H9 (cell line): Measurements from ENCODE around the gene MTO1. TPM values are rescaled to one million over a fixed set of nuclear protein-coding genes. Genes with fewer than 3 reads are reported as not detected.

ENCODE experiments used
- DNase-seq: peaks from one replicate; pipeline ENCODE4 v3.0.0-alpha.2; 2017
- H2AFZ ChIP-seq: one replicate; pipeline ENCODE4 v1.6.1; 2013; ENCODE audit warnings: mild to moderate bottlenecking, low read length, control low read depth, moderate library complexity
- H2AK5ac ChIP-seq: 2 replicates; pipeline ENCODE4 v1.6.1; 2013; ENCODE audit warnings: low read length, control low read depth, mixed read lengths; ENCODE audit not compliant: insufficient read length
- H2BK120ac ChIP-seq: one replicate; pipeline ENCODE4 v1.6.1; 2013; ENCODE audit warnings: low read depth, mild to moderate bottlenecking, low read length, control low read depth, inconsistent platforms; ENCODE audit not compliant: poor library complexity, severe bottlenecking
- H2BK12ac ChIP-seq: 2 replicates; pipeline ENCODE4 v1.6.1; 2013; ENCODE audit warnings: low read length, control low read depth, mixed read lengths, low read depth; ENCODE audit not compliant: insufficient read length
- H2BK15ac ChIP-seq: 2 replicates; pipeline ENCODE4 v1.6.1; 2013; ENCODE audit warnings: low read depth, low read length, control low read depth
- H2BK20ac ChIP-seq: one replicate; pipeline ENCODE4 v1.6.1; 2013; ENCODE audit warnings: low read depth, mild to moderate bottlenecking, low read length, control low read depth, inconsistent platforms; ENCODE audit not compliant: poor library complexity, severe bottlenecking
- H2BK5ac ChIP-seq: 2 replicates; pipeline ENCODE4 v1.6.1; 2013; ENCODE audit warnings: low read length, control low read depth, mixed read lengths; ENCODE audit not compliant: insufficient read length
- H3K14ac ChIP-seq: 2 replicates; pipeline ENCODE4 v1.6.1; 2013; ENCODE audit warnings: low read length, control low read depth; ENCODE audit not compliant: insufficient read depth
- H3K18ac ChIP-seq: 2 replicates; pipeline ENCODE4 v1.6.1; 2013; ENCODE audit warnings: low read depth, mild to moderate bottlenecking, mixed read lengths, low read length, control low read depth; ENCODE audit not compliant: insufficient read length
- H3K23ac ChIP-seq: 2 replicates; pipeline ENCODE4 v1.6.1; 2013; ENCODE audit warnings: low read length, control low read depth, mixed read lengths, low read depth; ENCODE audit not compliant: insufficient read length
- H3K23me2 ChIP-seq: 2 replicates; pipeline ENCODE4 v1.6.1; 2013; ENCODE audit warnings: low read depth, mild to moderate bottlenecking, mixed read lengths, low read length, control low read depth; ENCODE audit not compliant: insufficient read length, poor library complexity, severe bottlenecking
- H3K27ac ChIP-seq: 2 replicates; pipeline ENCODE4 v1.5.1; 2013; ENCODE audit warnings: low read length, control low read depth, mixed read lengths, low read depth; ENCODE audit not compliant: insufficient read length
- H3K27me3 ChIP-seq: 2 replicates; pipeline ENCODE4 v1.6.1; 2013; ENCODE audit warnings: low read length, control low read depth, inconsistent platforms; ENCODE audit not compliant: insufficient read depth
- H3K4ac ChIP-seq: 2 replicates; pipeline ENCODE4 v1.6.1; 2013; ENCODE audit warnings: low read depth, mild to moderate bottlenecking, control low read depth, inconsistent platforms, low read length, moderate library complexity
- H3K4me1 ChIP-seq: 2 replicates; pipeline ENCODE4 v1.6.1; 2013; ENCODE audit warnings: low read length, control low read depth, inconsistent platforms; ENCODE audit not compliant: insufficient read depth
- H3K4me2 ChIP-seq: 2 replicates; pipeline ENCODE4 v1.6.1; 2013; ENCODE audit warnings: low read length, control low read depth, mixed read lengths; ENCODE audit not compliant: insufficient read length, insufficient read depth
- H3K56ac ChIP-seq: 2 replicates; pipeline ENCODE4 v1.6.1; 2013; ENCODE audit warnings: low read depth, mild to moderate bottlenecking, mixed read lengths, low read length, control low read depth; ENCODE audit not compliant: insufficient read length
- H3K79me1 ChIP-seq: 2 replicates; pipeline ENCODE4 v1.6.1; 2013; ENCODE audit warnings: low read depth, mild to moderate bottlenecking, moderate library complexity, low read length, control low read depth, inconsistent platforms; ENCODE audit not compliant: insufficient read depth, poor library complexity, severe bottlenecking
- H3K79me2 ChIP-seq: 2 replicates; pipeline ENCODE4 v1.6.1; 2013; ENCODE audit warnings: low read length, control low read depth, inconsistent platforms; ENCODE audit not compliant: insufficient read depth
- H3K9ac ChIP-seq: 2 replicates; pipeline ENCODE4 v1.6.1; 2013; ENCODE audit warnings: low read length, control low read depth, mixed read lengths; ENCODE audit not compliant: insufficient read length; ENCODE audit errors: extremely low read depth
- H3K9me3 ChIP-seq: one replicate; pipeline ENCODE4 v1.6.1; 2013; ENCODE audit warnings: low read depth, low read length, inconsistent platforms; ENCODE audit not compliant: control insufficient read depth
- H3T11ph ChIP-seq: one replicate; pipeline ENCODE4 v1.6.1; 2013; ENCODE audit warnings: mild to moderate bottlenecking, low read length, control low read depth, inconsistent platforms
- H4K20me1 ChIP-seq: one replicate; pipeline ENCODE4 v1.6.1; 2013; ENCODE audit not compliant: control insufficient read depth, insufficient read length, insufficient read depth
- H4K5ac ChIP-seq: 2 replicates; pipeline ENCODE4 v1.6.1; 2013; ENCODE audit warnings: low read depth, mild to moderate bottlenecking, mixed read lengths, low read length, control low read depth; ENCODE audit not compliant: insufficient read length
- H4K8ac ChIP-seq: replicated peaks from 2 replicates; pipeline ENCODE4 v1.6.1; 2013; ENCODE audit warnings: low read length, control low read depth, mixed read lengths, low read depth; ENCODE audit not compliant: insufficient read length
- H4K91ac ChIP-seq: 2 replicates; pipeline ENCODE4 v1.6.1; 2013; ENCODE audit warnings: low read depth, mild to moderate bottlenecking, moderate library complexity, mixed read lengths, low read length, control low read depth; ENCODE audit not compliant: insufficient read length
- H3K27ac Mint-ChIP-seq, 3 experiments: 2 replicates in 2 of 3; 3 replicates in 1 of 3; pipeline ENCODE4 v1.8.0; 2020 to 2021; ENCODE audit warnings: mixed read lengths in 3 of 3, mild to moderate bottlenecking in 1 of 3, moderate library complexity in 1 of 3
- H3K27me3 Mint-ChIP-seq: 2 replicates; pipeline ENCODE4 v1.8.0; 2021; ENCODE audit warnings: low read depth, mild to moderate bottlenecking, moderate library complexity, mixed read lengths
- H3K36me3 Mint-ChIP-seq, 3 experiments: 2 replicates in 2 of 3; 3 replicates in 1 of 3; pipeline ENCODE4 v1.8.0; 2020 to 2021; ENCODE audit warnings: low read depth in 3 of 3, mixed read lengths in 3 of 3; ENCODE audit not compliant: insufficient read depth in 1 of 3
- H3K4me1 Mint-ChIP-seq, 2 experiments: 2 replicates each; pipeline ENCODE4 v1.8.0; 2020; ENCODE audit warnings: mixed read lengths in 2 of 2
- H3K4me3 Mint-ChIP-seq, 2 experiments: 2 replicates in 1 of 2; 3 replicates in 1 of 2; pipeline ENCODE4 v1.8.0; 2020 to 2021; ENCODE audit warnings: mild to moderate bottlenecking in 2 of 2, mixed read lengths in 2 of 2, moderate library complexity in 1 of 2
- H3K9me3 Mint-ChIP-seq, 2 experiments: 2 replicates in 1 of 2; 3 replicates in 1 of 2; pipeline ENCODE4 v1.8.0; 2020; ENCODE audit warnings: mild to moderate bottlenecking in 2 of 2, mixed read lengths in 2 of 2, moderate library complexity in 1 of 2
- WGBS: extraction: QIAGEN DNeasy Blood & Tissue Kit; methylation state at CpG from one replicate; pipeline ENCODE4 v1.1.7; 2013; ENCODE audit warnings: missing lambda C conversion rate, low lambda C conversion rate, mixed read lengths; ENCODE audit not compliant: insufficient read length; ENCODE audit errors: extremely low coverage; 5-methylcytosine and 5-hydroxymethylcytosine counted together
- total RNA-seq: library from RNA; stranded (reverse); gene quantifications from 2 replicates; pipeline ENCODE4 v1.2.1, GENCODE V29; 2021
- TF ChIP-seq, protein P1 (sequence below): fragments of 200-600 bp; sonication (generic); conservative IDR thresholded peaks from 3 replicates; pipeline ENCODE4 v1.8.0; 2021; ENCODE audit warnings: antibody characterized with exemption, mild to moderate bottlenecking

MTO1 gene
- total RNA-seq, 1 experiment from 2014 or later: 27.8 TPM

DNA sequence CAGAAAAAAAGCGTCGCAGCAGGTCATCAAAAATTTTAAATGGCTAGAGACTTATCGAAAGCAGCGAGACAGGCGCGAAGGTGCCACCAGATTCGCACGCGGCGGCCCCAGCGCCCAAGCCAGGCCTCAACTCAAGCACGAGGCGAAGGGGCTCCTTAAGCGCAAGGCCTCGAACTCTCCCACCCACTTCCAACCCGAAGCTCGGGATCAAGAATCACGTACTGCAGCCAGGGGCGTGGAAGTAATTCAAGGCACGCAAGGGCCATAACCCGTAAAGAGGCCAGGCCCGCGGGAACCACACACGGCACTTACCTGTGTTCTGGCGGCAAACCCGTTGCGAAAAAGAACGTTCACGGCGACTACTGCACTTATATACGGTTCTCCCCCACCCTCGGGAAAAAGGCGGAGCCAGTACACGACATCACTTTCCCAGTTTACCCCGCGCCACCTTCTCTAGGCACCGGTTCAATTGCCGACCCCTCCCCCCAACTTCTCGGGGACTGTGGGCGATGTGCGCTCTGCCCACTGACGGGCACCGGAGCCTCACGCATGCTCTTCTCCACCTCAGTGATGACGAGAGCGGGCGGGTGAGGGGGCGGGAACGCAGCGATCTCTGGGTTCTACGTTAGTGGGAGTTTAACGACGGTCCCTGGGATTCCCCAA is 59.3 kb downstream of the MTO1 start, which contains the start of gene EEF1A1:
EEF1A1 (minus strand) TSS at position 345 of the 663 bp plus-strand sequence. CDS start 1,006 bp downstream, outside the sequence.
- peak within 1 kb of the TSS; percentile 92 for H3K27ac ChIP-seq
- H3K27me3 ChIP-seq: no peaks in the 10 kb centered on the region
- H3K4me1 ChIP-seq: no peaks in the 10 kb centered on the region
- H3K23me2 ChIP-seq: peaks cover 3% of the 10 kb centered on the region
- H3T11ph ChIP-seq: no peak within 1 kb of the TSS
- peak; percentile 99 for DNase-seq
- TF ChIP-seq, protein P1, sequence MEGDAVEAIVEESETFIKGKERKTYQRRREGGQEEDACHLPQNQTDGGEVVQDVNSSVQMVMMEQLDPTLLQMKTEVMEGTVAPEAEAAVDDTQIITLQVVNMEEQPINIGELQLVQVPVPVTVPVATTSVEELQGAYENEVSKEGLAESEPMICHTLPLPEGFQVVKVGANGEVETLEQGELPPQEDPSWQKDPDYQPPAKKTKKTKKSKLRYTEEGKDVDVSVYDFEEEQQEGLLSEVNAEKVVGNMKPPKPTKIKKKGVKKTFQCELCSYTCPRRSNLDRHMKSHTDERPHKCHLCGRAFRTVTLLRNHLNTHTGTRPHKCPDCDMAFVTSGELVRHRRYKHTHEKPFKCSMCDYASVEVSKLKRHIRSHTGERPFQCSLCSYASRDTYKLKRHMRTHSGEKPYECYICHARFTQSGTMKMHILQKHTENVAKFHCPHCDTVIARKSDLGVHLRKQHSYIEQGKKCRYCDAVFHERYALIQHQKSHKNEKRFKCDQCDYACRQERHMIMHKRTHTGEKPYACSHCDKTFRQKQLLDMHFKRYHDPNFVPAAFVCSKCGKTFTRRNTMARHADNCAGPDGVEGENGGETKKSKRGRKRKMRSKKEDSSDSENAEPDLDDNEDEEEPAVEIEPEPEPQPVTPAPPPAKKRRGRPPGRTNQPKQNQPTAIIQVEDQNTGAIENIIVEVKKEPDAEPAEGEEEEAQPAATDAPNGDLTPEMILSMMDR: no peak
- Mint-ChIP-seq H3K4me1 (peaks cover 25 to 41% of the 10 kb centered on the region in 2 experiments), H3K36me3 (peaks cover 47 to 52% (median 50%) of the 10 kb centered on the region in 3 experiments), H3K27me3 (peaks cover 13% of the 10 kb centered on the region), H3K9me3 (peaks cover 14 to 16% of the 10 kb centered on the region in 2 experiments), H3K27ac (peak within 1 kb of the TSS; percentile 98 to 100 (median 100)), H3K4me3 (peak within 1 kb of the TSS; percentile 93 to 96)
- H3K14ac ChIP-seq: peak within 1 kb of the TSS; percentile 100
- peak within 1 kb of the TSS; percentile 55 for H3K23ac ChIP-seq
- peak within 1 kb of the TSS; percentile 96 for H3K56ac ChIP-seq
- peak within 1 kb of the TSS; percentile 91 for H2BK5ac ChIP-seq
- peak within 1 kb of the TSS; percentile 95 for H4K5ac ChIP-seq
- H3K79me1 ChIP-seq: no peaks in the 10 kb centered on the region
- peak within 1 kb of the TSS; percentile 56 for H2BK120ac ChIP-seq
- no peak within 1 kb of the TSS for H2BK15ac ChIP-seq
- no peak within 1 kb of the TSS for H2AFZ ChIP-seq
- H2AK5ac ChIP-seq: peak within 1 kb of the TSS; percentile 43
- peak within 1 kb of the TSS; percentile 99 for H3K18ac ChIP-seq
- WGBS: no CpG with 5 or more reads among the region's 53 CpGs
- H3K9ac ChIP-seq: peak within 1 kb of the TSS; percentile 100
- H3K79me2 ChIP-seq: peaks cover 10% of the 10 kb centered on the region; the same call in 1 of the 2 replicates
- peak within 1 kb of the TSS; percentile 65; the same call in 1 of the 2 replicates for H3K4ac ChIP-seq
- peak within 1 kb of the TSS; percentile 94 for H4K8ac ChIP-seq
- no peaks in the 10 kb centered on the region for H3K9me3 ChIP-seq
- no peak within 1 kb of the TSS for H2BK12ac ChIP-seq
- peak within 1 kb of the TSS; percentile 73 for H3K4me2 ChIP-seq
- no peaks in the 10 kb centered on the region for H4K20me1 ChIP-seq
- peak within 1 kb of the TSS; percentile 48 for H4K91ac ChIP-seq
- H2BK20ac ChIP-seq: no peak within 1 kb of the TSS
